SK-N-SH (cell line): ENCODE data around the gene LIX1.

ENCODE experiments used
- EZH2phosphoT487 ChIP-seq: fragments of 200-600 bp; sonication (generic); IDR thresholded peaks from 2 replicates; pipeline ENCODE4 v1.6.1; 2017; ENCODE audit warnings: low read depth, mixed run types, mild to moderate bottlenecking, antibody characterized with exemption, moderate library complexity, borderline replicate concordance
- SIN3A ChIP-seq: IDR thresholded peaks from 2 replicates; pipeline ENCODE4 v1.6.1; 2012; ENCODE audit warnings: low read depth, mild to moderate bottlenecking, low read length, moderate library complexity, borderline replicate concordance
- TF ChIP-seq, protein P1 (sequence below): IDR thresholded peaks from 2 replicates; pipeline ENCODE4; 2012
- TF ChIP-seq, protein P2 (sequence below): IDR thresholded peaks from 2 replicates; pipeline ENCODE4 v1.4.0; 2012; ENCODE audit warnings: low read depth

DNA sequence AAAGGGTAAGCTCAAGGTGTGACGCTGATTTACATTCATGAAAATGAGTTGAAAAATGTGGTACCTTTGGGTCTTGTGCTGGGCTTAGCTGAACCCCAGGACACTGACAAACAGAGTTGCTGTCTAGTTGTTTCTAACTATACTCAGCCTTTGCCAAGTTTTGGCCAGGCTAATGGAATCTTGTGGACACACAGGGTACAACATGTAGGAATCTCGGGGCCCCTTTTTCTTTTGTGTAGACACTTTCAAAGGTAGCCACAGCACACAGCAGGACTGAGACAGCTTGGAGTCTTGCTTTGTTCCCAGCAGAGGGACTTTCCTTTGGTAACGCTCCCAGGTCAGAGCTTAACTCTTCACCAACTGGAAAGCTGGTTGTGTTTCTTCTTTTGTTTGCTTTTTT, 7.8 kb downstream of the LIX1 start:
- no peak for TF ChIP-seq EZH2phosphoT487
- TF ChIP-seq, protein P1, sequence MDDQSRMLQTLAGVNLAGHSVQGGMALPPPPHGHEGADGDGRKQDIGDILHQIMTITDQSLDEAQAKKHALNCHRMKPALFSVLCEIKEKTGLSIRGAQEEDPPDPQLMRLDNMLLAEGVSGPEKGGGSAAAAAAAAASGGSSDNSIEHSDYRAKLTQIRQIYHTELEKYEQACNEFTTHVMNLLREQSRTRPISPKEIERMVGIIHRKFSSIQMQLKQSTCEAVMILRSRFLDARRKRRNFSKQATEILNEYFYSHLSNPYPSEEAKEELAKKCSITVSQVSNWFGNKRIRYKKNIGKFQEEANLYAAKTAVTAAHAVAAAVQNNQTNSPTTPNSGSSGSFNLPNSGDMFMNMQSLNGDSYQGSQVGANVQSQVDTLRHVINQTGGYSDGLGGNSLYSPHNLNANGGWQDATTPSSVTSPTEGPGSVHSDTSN: no peak
- TF ChIP-seq SIN3A: no peak
- TF ChIP-seq, protein P2, sequence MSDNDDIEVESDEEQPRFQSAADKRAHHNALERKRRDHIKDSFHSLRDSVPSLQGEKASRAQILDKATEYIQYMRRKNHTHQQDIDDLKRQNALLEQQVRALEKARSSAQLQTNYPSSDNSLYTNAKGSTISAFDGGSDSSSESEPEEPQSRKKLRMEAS: no peak
